Measurements from ENCODE around the gene GZF1.

DNA sequence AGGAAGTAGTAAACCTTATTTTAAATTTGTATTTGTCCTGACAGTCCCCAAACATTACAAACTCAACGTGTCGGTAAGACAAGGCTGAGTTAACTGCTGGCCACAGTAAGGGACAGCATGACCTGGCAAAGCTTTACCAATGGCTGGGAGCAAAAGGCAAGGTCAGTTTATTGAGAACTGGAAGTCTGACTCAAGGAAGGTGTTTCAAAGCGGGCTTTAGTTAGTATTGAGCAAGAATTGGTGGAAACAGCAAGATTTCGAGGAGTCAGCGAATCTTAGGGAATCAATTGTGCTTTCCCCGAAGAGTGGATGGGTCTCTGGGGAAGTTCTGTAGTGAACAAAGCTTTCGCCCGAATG is 885 bp upstream of the GZF1 start:
- TF ChIP-seq, protein P1, sequence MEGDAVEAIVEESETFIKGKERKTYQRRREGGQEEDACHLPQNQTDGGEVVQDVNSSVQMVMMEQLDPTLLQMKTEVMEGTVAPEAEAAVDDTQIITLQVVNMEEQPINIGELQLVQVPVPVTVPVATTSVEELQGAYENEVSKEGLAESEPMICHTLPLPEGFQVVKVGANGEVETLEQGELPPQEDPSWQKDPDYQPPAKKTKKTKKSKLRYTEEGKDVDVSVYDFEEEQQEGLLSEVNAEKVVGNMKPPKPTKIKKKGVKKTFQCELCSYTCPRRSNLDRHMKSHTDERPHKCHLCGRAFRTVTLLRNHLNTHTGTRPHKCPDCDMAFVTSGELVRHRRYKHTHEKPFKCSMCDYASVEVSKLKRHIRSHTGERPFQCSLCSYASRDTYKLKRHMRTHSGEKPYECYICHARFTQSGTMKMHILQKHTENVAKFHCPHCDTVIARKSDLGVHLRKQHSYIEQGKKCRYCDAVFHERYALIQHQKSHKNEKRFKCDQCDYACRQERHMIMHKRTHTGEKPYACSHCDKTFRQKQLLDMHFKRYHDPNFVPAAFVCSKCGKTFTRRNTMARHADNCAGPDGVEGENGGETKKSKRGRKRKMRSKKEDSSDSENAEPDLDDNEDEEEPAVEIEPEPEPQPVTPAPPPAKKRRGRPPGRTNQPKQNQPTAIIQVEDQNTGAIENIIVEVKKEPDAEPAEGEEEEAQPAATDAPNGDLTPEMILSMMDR (IDR thresholded peaks at IDR 0.05; ENCODE audit: low read depth, low read length): no peak
- TF ChIP-seq MYC (IDR thresholded peaks at IDR 0.05; ENCODE audit: low read depth, low read length) (no peak), POLR2A (IDR thresholded peaks at IDR 0.05; ENCODE audit: extremely low read depth, insufficient read length) (no peak)
